Parathyroid adenoma (tissue), 2 donors: ENCODE results near the gene CDHR2.

ENCODE experiments used
- H2AFZ ChIP-seq: fragments of 300-600 bp; sonication (generic); one replicate; pipeline ENCODE4 v1.7.0; 2017; ENCODE audit warnings: antibody characterized with exemption, mild to moderate bottlenecking
- H3K27ac ChIP-seq: fragments of 300-600 bp; sonication (generic); one replicate; pipeline ENCODE4 v1.7.0; 2017
- H3K27me3 ChIP-seq: fragments of 300-600 bp; sonication (generic); one replicate; pipeline ENCODE4 v1.7.0; 2017; ENCODE audit warnings: low read length; ENCODE audit not compliant: control insufficient read depth, insufficient read depth
- H3K36me3 ChIP-seq: fragments of 300-600 bp; sonication (generic); one replicate; pipeline ENCODE4 v1.7.0; 2017; ENCODE audit warnings: low read length; ENCODE audit not compliant: control insufficient read depth, insufficient read depth
- H3K4me1 ChIP-seq: fragments of 300-600 bp; sonication (generic); one replicate; pipeline ENCODE4 v1.7.0; 2017; ENCODE audit warnings: control low read depth
- H3K4me2 ChIP-seq: fragments of 300-600 bp; sonication (generic); one replicate; pipeline ENCODE4 v1.7.0; 2017; ENCODE audit warnings: low read length
- H3K4me3 ChIP-seq: fragments of 300-600 bp; sonication (generic); one replicate; pipeline ENCODE4 v1.7.0; 2017; ENCODE audit warnings: low read depth, low read length
- H3K79me2 ChIP-seq: fragments of 300-600 bp; sonication (generic); one replicate; pipeline ENCODE4 v1.7.0; 2017; ENCODE audit warnings: control low read depth
- H3K9ac ChIP-seq: fragments of 300-600 bp; sonication (generic); one replicate; pipeline ENCODE4 v1.7.0; 2017; ENCODE audit warnings: mild to moderate bottlenecking
- H3K9me3 ChIP-seq: fragments of 300-600 bp; sonication (generic); one replicate; pipeline ENCODE4 v1.7.0; 2017; ENCODE audit warnings: low read length; ENCODE audit not compliant: control insufficient read depth
- TF ChIP-seq, protein P1 (sequence below): fragments of 300-600 bp; sonication (generic); IDR thresholded peaks from one replicate; pipeline ENCODE4 v1.7.0; 2017; ENCODE audit warnings: antibody characterized with exemption, mild to moderate bottlenecking
- donor health status: primary hyperparathyroidism.

The CDHR2 gene

DNA sequence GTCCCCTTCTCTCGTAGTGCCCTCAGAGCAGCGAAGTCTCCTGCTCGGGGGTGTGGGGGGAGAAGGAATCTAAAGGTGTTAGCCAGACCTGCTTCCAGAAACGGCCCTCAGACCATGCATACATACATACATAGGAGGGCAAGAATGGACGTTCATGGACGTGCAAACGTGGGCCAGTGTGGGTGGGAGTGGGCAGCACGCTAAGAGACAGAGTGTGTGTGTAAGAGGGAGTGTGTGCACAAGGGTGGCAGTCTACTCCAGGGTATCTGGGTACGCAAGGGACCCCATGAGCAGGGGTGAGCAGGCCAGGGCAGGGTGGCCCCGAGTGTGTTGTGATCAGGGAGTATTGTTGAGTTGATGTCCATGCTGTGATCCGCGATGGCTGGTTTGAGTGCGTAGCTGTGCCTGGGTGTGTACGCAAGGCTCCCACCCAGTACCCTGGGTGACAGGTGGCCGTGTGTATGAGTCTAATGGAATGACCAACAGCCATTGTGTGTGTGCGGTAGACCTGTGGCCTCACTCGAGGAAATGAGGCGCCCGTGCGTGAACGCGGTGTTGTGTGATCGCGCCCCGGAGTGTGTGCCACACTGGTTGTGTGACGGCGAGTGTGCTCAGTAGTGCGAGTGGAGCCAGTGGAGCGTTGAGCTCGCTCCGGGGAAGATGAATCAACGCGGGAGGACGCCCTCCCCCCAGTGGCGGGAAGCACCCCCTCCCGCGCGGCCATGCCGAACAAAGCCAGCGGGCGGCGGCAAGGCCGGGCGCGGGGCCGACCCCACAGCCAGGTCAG is 60.0 kb downstream of the CDHR2 start:
- Histone ChIP-seq H3K4me1 (peaks cover 9% of the 10 kb centered on the region), H3K27me3 (no peaks in the 10 kb centered on the region), H3K9me3 (no peaks in the 10 kb centered on the region), H3K36me3 (no peaks in the 10 kb centered on the region), H3K9ac (no peak overlapping the region), H3K4me2 (no peak overlapping the region), H3K27ac (peak overlapping the region; percentile 11), H2AFZ (peak overlapping the region; percentile 70), H3K4me3 (no peak overlapping the region), H3K79me2 (no peaks in the 10 kb centered on the region)
- TF ChIP-seq, protein P1, sequence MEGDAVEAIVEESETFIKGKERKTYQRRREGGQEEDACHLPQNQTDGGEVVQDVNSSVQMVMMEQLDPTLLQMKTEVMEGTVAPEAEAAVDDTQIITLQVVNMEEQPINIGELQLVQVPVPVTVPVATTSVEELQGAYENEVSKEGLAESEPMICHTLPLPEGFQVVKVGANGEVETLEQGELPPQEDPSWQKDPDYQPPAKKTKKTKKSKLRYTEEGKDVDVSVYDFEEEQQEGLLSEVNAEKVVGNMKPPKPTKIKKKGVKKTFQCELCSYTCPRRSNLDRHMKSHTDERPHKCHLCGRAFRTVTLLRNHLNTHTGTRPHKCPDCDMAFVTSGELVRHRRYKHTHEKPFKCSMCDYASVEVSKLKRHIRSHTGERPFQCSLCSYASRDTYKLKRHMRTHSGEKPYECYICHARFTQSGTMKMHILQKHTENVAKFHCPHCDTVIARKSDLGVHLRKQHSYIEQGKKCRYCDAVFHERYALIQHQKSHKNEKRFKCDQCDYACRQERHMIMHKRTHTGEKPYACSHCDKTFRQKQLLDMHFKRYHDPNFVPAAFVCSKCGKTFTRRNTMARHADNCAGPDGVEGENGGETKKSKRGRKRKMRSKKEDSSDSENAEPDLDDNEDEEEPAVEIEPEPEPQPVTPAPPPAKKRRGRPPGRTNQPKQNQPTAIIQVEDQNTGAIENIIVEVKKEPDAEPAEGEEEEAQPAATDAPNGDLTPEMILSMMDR: no peak

DNA sequence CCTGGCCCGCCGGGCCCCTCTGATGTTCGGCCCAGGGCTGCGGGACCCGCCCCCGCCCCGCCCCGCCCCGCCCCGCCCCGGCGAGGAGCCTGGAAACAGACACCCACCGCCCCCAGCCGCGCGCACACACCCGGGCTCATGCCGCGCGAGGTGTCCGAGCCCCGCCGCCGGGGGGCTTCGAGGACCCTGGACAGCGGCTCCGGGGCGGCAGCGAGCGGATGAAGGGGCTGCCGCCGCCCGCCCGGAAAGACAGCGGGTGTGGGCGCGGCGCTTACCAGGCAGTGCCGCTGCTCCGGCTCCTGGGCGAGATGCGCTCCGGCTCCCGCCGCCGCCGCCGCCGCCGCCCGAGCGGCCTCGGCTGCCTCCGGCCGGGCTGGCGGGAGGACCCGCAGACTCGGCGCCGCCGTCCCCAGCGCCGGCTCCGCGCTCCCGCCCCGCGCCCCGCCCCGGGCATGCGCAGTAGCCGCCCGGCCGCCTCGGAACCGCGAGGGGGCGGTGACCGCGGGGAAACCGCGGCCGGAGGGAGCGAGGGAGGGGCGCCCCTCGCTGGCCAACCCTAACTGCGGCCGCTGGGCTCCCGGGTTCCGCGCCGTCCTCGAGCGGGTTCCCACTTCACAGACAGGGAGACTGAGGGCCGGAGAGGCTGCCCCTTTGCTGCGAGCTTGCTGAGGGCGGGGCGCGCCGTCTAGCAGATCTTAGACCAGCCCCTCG is 60.7 kb downstream of the CDHR2 start, which contains the start of gene GPRIN1:
GPRIN1 (minus strand) TSS at position 433 of the 711 bp plus-strand sequence. CDS start 10,322 bp downstream, outside the sequence.
- Histone ChIP-seq H3K27ac (no peak within 1 kb of the TSS), H2AFZ (peak within 1 kb of the TSS; percentile 99), H3K4me1 (peaks cover 10% of the 10 kb centered on the region), H3K79me2 (no peaks in the 10 kb centered on the region), H3K36me3 (no peaks in the 10 kb centered on the region), H3K9me3 (no peaks in the 10 kb centered on the region), H3K27me3 (no peaks in the 10 kb centered on the region), H3K9ac (peak within 1 kb of the TSS; percentile 72), H3K4me2 (peak within 1 kb of the TSS; percentile 73), H3K4me3 (peak within 1 kb of the TSS; percentile 38)
- TF ChIP-seq, protein P1: peak; percentile 37

DNA sequence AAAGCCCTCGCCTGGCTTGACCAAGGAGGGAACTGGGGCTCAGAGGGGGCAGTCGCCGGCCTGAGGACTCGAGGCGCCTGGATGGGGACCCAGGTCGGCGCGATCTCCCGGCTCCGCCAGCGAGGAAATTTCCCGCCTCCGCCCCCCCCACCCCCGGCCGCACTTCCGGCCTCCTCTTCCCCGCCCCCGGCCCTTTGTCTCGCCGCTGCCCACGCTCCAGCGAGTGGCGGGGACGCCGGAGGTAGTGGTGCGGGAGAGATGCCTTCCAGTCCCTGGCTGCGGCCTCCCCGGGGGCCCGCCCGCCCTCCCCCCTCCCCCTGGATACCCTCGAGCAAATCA is 61.3 kb downstream of the CDHR2 start:
- H3K27me3 ChIP-seq: no peaks in the 10 kb centered on the region
- H3K4me3 ChIP-seq: peak overlapping the region; percentile 38
- no peak overlapping the region for H3K27ac ChIP-seq
- peaks cover 10% of the 10 kb centered on the region for H3K4me1 ChIP-seq
- H3K9me3 ChIP-seq: no peaks in the 10 kb centered on the region
- no peaks in the 10 kb centered on the region for H3K79me2 ChIP-seq
- peak overlapping the region; percentile 72 for H3K9ac ChIP-seq
- H2AFZ ChIP-seq: peak overlapping the region; percentile 99
- H3K36me3 ChIP-seq: no peaks in the 10 kb centered on the region
- TF ChIP-seq, protein P1: no peak
- peak overlapping the region; percentile 73 for H3K4me2 ChIP-seq

DNA sequence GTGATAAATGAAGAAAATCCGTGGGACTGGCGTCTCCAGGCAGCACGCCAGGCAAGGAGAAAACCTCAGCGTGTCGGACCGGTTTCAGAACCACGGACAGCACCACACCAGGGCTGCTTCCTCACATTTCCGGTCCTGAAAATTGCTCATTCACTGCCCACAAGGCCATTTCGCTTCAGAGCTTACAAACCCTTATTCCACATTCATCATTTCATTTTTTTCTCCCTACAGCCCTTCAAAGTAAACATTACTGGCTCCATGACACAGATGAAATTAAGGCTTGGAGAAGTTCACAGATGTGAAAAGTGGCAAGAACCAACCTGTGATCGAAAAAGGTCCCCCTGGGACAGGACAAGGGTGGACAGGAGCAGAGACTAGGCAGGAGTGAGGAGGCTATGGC is 62.3 kb downstream of the CDHR2 start:
- no peaks in the 10 kb centered on the region for H3K9me3 ChIP-seq
- no peaks in the 10 kb centered on the region for H3K79me2 ChIP-seq
- no peaks in the 10 kb centered on the region for H3K27me3 ChIP-seq
- H3K36me3 ChIP-seq: no peaks in the 10 kb centered on the region
- H3K4me3 ChIP-seq: no peak overlapping the region
- no peak overlapping the region for H3K4me2 ChIP-seq
- H3K4me1 ChIP-seq: peaks cover 10% of the 10 kb centered on the region
- no peak overlapping the region for H3K9ac ChIP-seq
- TF ChIP-seq, protein P1: no peak
- H3K27ac ChIP-seq: no peak overlapping the region
- H2AFZ ChIP-seq: no peak overlapping the region
